Measurements from ENCODE around the gene MED13L. TPM values are rescaled to one million over a fixed set of nuclear protein-coding genes. Genes with fewer than 3 reads are reported as not detected.

The MED13L gene
- total RNA-seq, 2 experiments from 2014 or later = 25.7 to 40.1 TPM

DNA sequence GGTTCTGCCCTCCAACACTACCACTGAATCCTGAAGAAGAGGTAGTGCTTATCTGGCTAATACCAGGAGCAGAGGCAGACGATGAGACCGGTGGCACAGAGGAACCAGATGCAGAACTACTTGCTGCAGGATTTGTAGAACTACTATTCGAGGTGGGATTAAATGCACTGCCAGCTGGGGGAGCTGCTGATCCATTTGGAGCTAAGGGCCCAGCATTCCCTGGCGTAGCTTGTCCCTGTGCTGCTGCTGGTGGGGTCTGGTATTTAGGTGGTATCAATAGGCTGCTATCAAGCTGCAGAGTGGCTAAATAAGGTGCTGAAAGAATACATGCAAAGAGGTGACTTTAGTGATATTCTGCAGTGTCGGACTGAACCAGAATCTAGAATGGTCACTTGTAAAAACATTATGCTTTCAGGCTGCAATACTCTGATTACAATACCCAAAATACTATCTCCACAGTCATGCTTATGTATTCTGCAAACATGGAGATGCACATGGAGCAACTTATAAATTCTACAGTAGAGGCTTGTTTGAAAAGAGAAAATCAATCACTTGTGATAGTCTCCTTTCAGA is 294.2 kb downstream of the MED13L start:
- intact Hi-C loops (cut with micrococcal nuclease; ENCODE audit: unreplicated experiment) = no loop called here
- H3K36me3 ChIP-seq (ENCODE audit: insufficient read depth, low read length) = peaks cover 19% of the 10 kb centered on the region; the same call in 1 of the 2 replicates
- no TSS peak for BruUV-seq (replicated peaks)
- ChIA-PET CTCF (ENCODE audit: unreplicated experiment) (no interaction called here), POLR2A (no interaction called here)
- no peak for TF ChIP-seq EZH2phosphoT487 (IDR thresholded peaks at IDR 0.05; ENCODE audit: borderline replicate concordance, low read depth, low read length)
- TF ChIP-seq, protein P1, sequence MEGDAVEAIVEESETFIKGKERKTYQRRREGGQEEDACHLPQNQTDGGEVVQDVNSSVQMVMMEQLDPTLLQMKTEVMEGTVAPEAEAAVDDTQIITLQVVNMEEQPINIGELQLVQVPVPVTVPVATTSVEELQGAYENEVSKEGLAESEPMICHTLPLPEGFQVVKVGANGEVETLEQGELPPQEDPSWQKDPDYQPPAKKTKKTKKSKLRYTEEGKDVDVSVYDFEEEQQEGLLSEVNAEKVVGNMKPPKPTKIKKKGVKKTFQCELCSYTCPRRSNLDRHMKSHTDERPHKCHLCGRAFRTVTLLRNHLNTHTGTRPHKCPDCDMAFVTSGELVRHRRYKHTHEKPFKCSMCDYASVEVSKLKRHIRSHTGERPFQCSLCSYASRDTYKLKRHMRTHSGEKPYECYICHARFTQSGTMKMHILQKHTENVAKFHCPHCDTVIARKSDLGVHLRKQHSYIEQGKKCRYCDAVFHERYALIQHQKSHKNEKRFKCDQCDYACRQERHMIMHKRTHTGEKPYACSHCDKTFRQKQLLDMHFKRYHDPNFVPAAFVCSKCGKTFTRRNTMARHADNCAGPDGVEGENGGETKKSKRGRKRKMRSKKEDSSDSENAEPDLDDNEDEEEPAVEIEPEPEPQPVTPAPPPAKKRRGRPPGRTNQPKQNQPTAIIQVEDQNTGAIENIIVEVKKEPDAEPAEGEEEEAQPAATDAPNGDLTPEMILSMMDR (conservative IDR thresholded peaks at IDR 0.05; ENCODE audit: low read length) = peak; percentile 63
- no peaks in the 10 kb centered on the region for H3K9me2 ChIP-seq (ENCODE audit: insufficient read depth, low read length)
- no peak overlapping the region for H3K27ac ChIP-seq (ENCODE audit: low read depth, low read length, poor library complexity, severe bottlenecking)
- no peaks in the 10 kb centered on the region for H4K20me1 ChIP-seq (ENCODE audit: insufficient read depth, low read length)
- H3K4me2 ChIP-seq (ENCODE audit: low read length) = no peak overlapping the region
- H3K4me1 ChIP-seq (ENCODE audit: insufficient read depth, low read length, poor library complexity, severe bottlenecking) = no peaks in the 10 kb centered on the region
- H3K9me3 ChIP-seq (ENCODE audit: low read length) = no peaks in the 10 kb centered on the region
- no peaks in the 10 kb centered on the region for H3K79me2 ChIP-seq (ENCODE audit: insufficient read depth, low read depth, low read length)
- no peak overlapping the region for H2AFZ ChIP-seq (ENCODE audit: low read length)
- DNase-seq (ENCODE audit: low spot score) = peak; percentile 4
- H3K4me3 ChIP-seq (ENCODE audit: low read depth, low read length, poor library complexity, severe bottlenecking) = no peak overlapping the region

DNA sequence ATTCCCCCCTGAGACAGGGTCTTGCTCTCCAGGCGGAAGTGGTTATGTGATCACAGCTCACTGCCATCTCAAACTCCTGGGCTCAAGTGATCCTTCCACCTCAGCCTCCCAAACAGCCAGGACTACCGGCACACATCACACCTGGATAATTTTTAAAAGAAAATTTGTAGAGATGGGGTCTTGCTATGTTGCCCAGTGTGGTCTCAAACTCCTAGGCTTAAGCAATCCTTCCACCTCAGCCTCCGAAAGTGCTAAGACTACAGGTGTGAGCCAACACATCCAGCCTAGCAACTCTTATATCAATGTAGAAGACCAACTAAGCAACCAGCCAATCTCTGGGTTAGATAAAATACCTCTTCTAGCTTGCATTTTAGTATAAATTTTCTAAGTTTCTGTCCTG is 297.2 kb downstream of the MED13L start:
- TF ChIP-seq, protein P1 (conservative IDR thresholded peaks at IDR 0.05; ENCODE audit: low read length) = no peak
- no peak for TF ChIP-seq EZH2phosphoT487 (IDR thresholded peaks at IDR 0.05; ENCODE audit: borderline replicate concordance, low read depth, low read length)
- H3K4me1 ChIP-seq (ENCODE audit: insufficient read depth, low read length, poor library complexity, severe bottlenecking) = no peaks in the 10 kb centered on the region
- no peaks in the 10 kb centered on the region for H3K79me2 ChIP-seq (ENCODE audit: insufficient read depth, low read depth, low read length)
- H3K9me2 ChIP-seq (ENCODE audit: insufficient read depth, low read length) = no peaks in the 10 kb centered on the region
- DNase-seq (ENCODE audit: low spot score) = no peak
- peaks cover 19% of the 10 kb centered on the region; the same call in 1 of the 2 replicates for H3K36me3 ChIP-seq (ENCODE audit: insufficient read depth, low read length)
- H4K20me1 ChIP-seq (ENCODE audit: insufficient read depth, low read length) = no peaks in the 10 kb centered on the region
- CTCF ChIA-PET (ENCODE audit: unreplicated experiment) = no interaction called here
- H3K4me3 ChIP-seq (ENCODE audit: low read depth, low read length, poor library complexity, severe bottlenecking) = no peak overlapping the region
- no peak overlapping the region for H3K27ac ChIP-seq (ENCODE audit: low read depth, low read length, poor library complexity, severe bottlenecking)
- H3K4me2 ChIP-seq (ENCODE audit: low read length) = no peak overlapping the region
- intact Hi-C loops (cut with micrococcal nuclease; ENCODE audit: unreplicated experiment) = no loop called here
- H3K9me3 ChIP-seq (ENCODE audit: low read length) = no peaks in the 10 kb centered on the region
- H2AFZ ChIP-seq (ENCODE audit: low read length) = no peak overlapping the region
- BruUV-seq (replicated peaks) = no TSS peak
- POLR2A ChIA-PET = interaction anchor here (1.2 kb wide), 1 partner anchor 14 kb away, joined by 3 read pairs; no protein-coding TSS in a partner anchor

DNA sequence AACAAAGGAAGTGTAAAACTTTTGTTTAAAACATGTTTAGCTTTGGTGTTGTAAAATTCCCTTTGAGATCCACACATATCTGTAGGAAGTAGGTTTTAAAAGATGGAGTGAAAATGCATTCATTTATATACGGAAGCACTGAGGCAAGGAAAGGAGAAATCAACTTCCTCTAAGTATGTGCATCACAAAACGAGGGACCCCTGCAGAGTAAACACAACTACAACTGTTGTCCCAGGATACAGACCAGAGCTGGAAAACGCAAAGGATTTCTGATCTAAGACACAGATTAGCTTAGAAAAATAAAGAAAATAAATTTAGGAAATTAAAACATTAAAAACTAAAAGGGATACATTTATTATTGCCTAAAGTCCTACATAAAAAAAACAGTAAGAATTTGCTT is 297.6 kb downstream of the MED13L start:
- H3K9me3 ChIP-seq (ENCODE audit: low read length) = no peaks in the 10 kb centered on the region
- no peaks in the 10 kb centered on the region for H3K4me1 ChIP-seq (ENCODE audit: insufficient read depth, low read length, poor library complexity, severe bottlenecking)
- H3K27ac ChIP-seq (ENCODE audit: low read depth, low read length, poor library complexity, severe bottlenecking) = no peak overlapping the region
- DNase-seq (ENCODE audit: low spot score) = no peak
- H3K4me3 ChIP-seq (ENCODE audit: low read depth, low read length, poor library complexity, severe bottlenecking) = no peak overlapping the region
- H3K79me2 ChIP-seq (ENCODE audit: insufficient read depth, low read depth, low read length) = no peaks in the 10 kb centered on the region
- TF ChIP-seq, protein P1 (conservative IDR thresholded peaks at IDR 0.05; ENCODE audit: low read length) = no peak
- TF ChIP-seq EZH2phosphoT487 (IDR thresholded peaks at IDR 0.05; ENCODE audit: borderline replicate concordance, low read depth, low read length) = no peak
- no peaks in the 10 kb centered on the region for H4K20me1 ChIP-seq (ENCODE audit: insufficient read depth, low read length)
- ChIA-PET POLR2A (interaction anchor here (1.2 kb wide), 1 partner anchor 14 kb away, joined by 3 read pairs; no protein-coding TSS in a partner anchor), CTCF (ENCODE audit: unreplicated experiment) (no interaction called here)
- no peak overlapping the region for H2AFZ ChIP-seq (ENCODE audit: low read length)
- intact Hi-C loops (cut with micrococcal nuclease; ENCODE audit: unreplicated experiment) = no loop called here
- BruUV-seq (replicated peaks) = no TSS peak
- H3K36me3 ChIP-seq (ENCODE audit: insufficient read depth, low read length) = peaks cover 19% of the 10 kb centered on the region; the same call in 1 of the 2 replicates
- no peak overlapping the region for H3K4me2 ChIP-seq (ENCODE audit: low read length)
- no peaks in the 10 kb centered on the region for H3K9me2 ChIP-seq (ENCODE audit: insufficient read depth, low read length)

Measured in OCI-LY7 (cell line).